Neural cell (in vitro differentiated cells): ENCODE data around the gene TSPAN4. TPM values are rescaled to one million over a fixed set of nuclear protein-coding genes. Genes with fewer than 3 reads are reported as not detected.

Source experiments
- H2AFZ ChIP-seq: fragments of 200-600, 300-800 bp; sonication (generic), shearing (Covaris generic); 2 replicates; pipeline ENCODE4 v1.6.0; 2014; ENCODE audit warnings: low read depth, mild to moderate bottlenecking, antibody characterized with exemption, low read length, moderate library complexity
- H3F3A ChIP-seq: fragments of 200-600 bp; shearing (Covaris generic); 2 replicates; pipeline ENCODE4 v1.6.1; 2016; ENCODE audit warnings: mild to moderate bottlenecking, moderate library complexity, mixed read lengths, antibody characterized with exemption, low read length; ENCODE audit not compliant: insufficient read depth, poor library complexity, severe bottlenecking
- H3K27ac ChIP-seq: fragments of 200-600, 300-800 bp; sonication (generic), shearing (Covaris generic); 2 replicates; pipeline ENCODE4 v1.5.1; 2014; ENCODE audit warnings: mild to moderate bottlenecking, low read length, moderate library complexity
- H3K27me3 ChIP-seq: fragments of 300-800, 200-600 bp; sonication (generic), shearing (Covaris generic); 2 replicates; pipeline ENCODE4 v1.6.0; 2014; ENCODE audit warnings: mild to moderate bottlenecking, low read depth, low read length, moderate library complexity; ENCODE audit not compliant: insufficient read depth
- H3K36me3 ChIP-seq: fragments of 300-800, 200-600 bp; sonication (generic), shearing (Covaris generic); 2 replicates; pipeline ENCODE4 v1.5.1; 2014; ENCODE audit warnings: mild to moderate bottlenecking, antibody characterized with exemption, low read length, moderate library complexity; ENCODE audit not compliant: insufficient read depth
- H3K4me2 ChIP-seq: fragments of 300-800, 200-600 bp; sonication (generic), shearing (Covaris generic); 2 replicates; pipeline ENCODE4 v1.6.0; 2014; ENCODE audit warnings: mild to moderate bottlenecking, low read length
- H3K4me3 ChIP-seq: fragments of 300-800, 200-600 bp; sonication (generic), shearing (Covaris generic); 2 replicates; pipeline ENCODE4 v1.5.1; 2014; ENCODE audit warnings: mild to moderate bottlenecking, low read length, moderate library complexity
- H3K79me2 ChIP-seq: fragments of 200-600 bp; shearing (Covaris generic); replicated peaks from 2 replicates; pipeline ENCODE4 v1.6.0; 2014; ENCODE audit warnings: mild to moderate bottlenecking, low read length, moderate library complexity; ENCODE audit not compliant: insufficient read depth
- H3K9ac ChIP-seq: fragments of 300-800, 200-600 bp; sonication (generic), shearing (Covaris generic); 2 replicates; pipeline ENCODE4 v1.6.1; 2016; ENCODE audit warnings: mild to moderate bottlenecking, low read length, mixed read lengths
- H3K9me2 ChIP-seq: fragments of 200-600 bp; shearing (Covaris generic); 2 replicates; pipeline ENCODE4 v1.6.1; 2016; ENCODE audit warnings: mild to moderate bottlenecking, low read length, mixed read lengths; ENCODE audit not compliant: insufficient read depth
- H3K9me3 ChIP-seq: fragments of 200-600, 300-800 bp; sonication (generic), shearing (Covaris generic); 2 replicates; pipeline ENCODE4 v1.6.1; 2016; ENCODE audit warnings: mild to moderate bottlenecking, mixed run types, low read length, moderate library complexity, mixed read lengths
- H4K20me1 ChIP-seq: fragments of 200-600 bp; shearing (Covaris generic); 2 replicates; pipeline ENCODE4 v1.6.1; 2016; ENCODE audit warnings: mild to moderate bottlenecking, mixed run types; ENCODE audit not compliant: insufficient read depth
- CTCF ChIP-seq: fragments of 450-650 bp; IDR thresholded peaks from 2 replicates; pipeline ENCODE4 v1.5.1; 2014; ENCODE audit warnings: antibody characterized with exemption, mild to moderate bottlenecking, moderate library complexity; ENCODE audit not compliant: poor library complexity, severe bottlenecking
- EP300 ChIP-seq: fragments of 450-650 bp; conservative IDR thresholded peaks from 2 replicates; pipeline ENCODE4 v1.6.1; 2014; ENCODE audit warnings: antibody characterized with exemption, mild to moderate bottlenecking, moderate library complexity; ENCODE audit not compliant: poor library complexity, severe bottlenecking
- EZH2 ChIP-seq: fragments of 200-600, 300-800 bp; shearing (Covaris generic), sonication (generic); IDR thresholded peaks from 2 replicates; pipeline ENCODE4 v1.6.1; 2014; ENCODE audit warnings: antibody characterized with exemption, low read length, borderline replicate concordance, mild to moderate bottlenecking; ENCODE audit not compliant: insufficient read depth, poor library complexity, severe bottlenecking
- MXI1 ChIP-seq: fragments of 450-650 bp; conservative IDR thresholded peaks from 2 replicates; pipeline ENCODE4 v1.6.1; 2014; ENCODE audit warnings: antibody characterized with exemption, mild to moderate bottlenecking; ENCODE audit not compliant: poor library complexity, severe bottlenecking
- POLR2AphosphoS5 ChIP-seq: IDR thresholded peaks from 2 replicates; pipeline ENCODE4 v1.6.1; 2012
- RAD21 ChIP-seq: fragments of 450-650 bp; conservative IDR thresholded peaks from 2 replicates; pipeline ENCODE4 v1.6.1; 2014; ENCODE audit warnings: antibody characterized with exemption, mild to moderate bottlenecking, moderate library complexity
- REST ChIP-seq: IDR thresholded peaks from 2 replicates; pipeline ENCODE4 v1.6.1; 2012; ENCODE audit warnings: borderline replicate concordance
- SMC3 ChIP-seq: fragments of 450-650 bp; conservative IDR thresholded peaks from 2 replicates; pipeline ENCODE4 v1.6.1; 2014; ENCODE audit warnings: antibody characterized with exemption, mild to moderate bottlenecking, moderate library complexity; ENCODE audit not compliant: poor library complexity
- TAF1 ChIP-seq: IDR thresholded peaks from 2 replicates; pipeline ENCODE4 v1.6.1; 2012; ENCODE audit warnings: low read depth
- polyA plus RNA-seq: library from polyadenylated mRNA; depleted of rRNA; stranded (reverse); fragments of >200 nt; gene quantifications from 2 replicates; pipeline ENCODE4 v1.2.3, GENCODE V29; 2014

The TSPAN4 gene
- polyA plus RNA-seq, 1 donor from 2014 or later, result 68.1 TPM

- Histone ChIP-seq H2AFZ (no peak overlapping the region), H3K79me2 (peaks cover 11% of the 10 kb centered on the region), H3K9ac (no peak overlapping the region), H3F3A (no peaks in the 10 kb centered on the region), H3K4me2 (no peak overlapping the region), H4K20me1 (no peaks in the 10 kb centered on the region), H3K27me3 (no peaks in the 10 kb centered on the region), H3K9me2 (no peaks in the 10 kb centered on the region), H3K27ac (no peak overlapping the region), H3K4me3 (no peak overlapping the region), H3K9me3 (no peaks in the 10 kb centered on the region), H3K36me3 (no peaks in the 10 kb centered on the region)
- TF ChIP-seq EZH2 (no peak), RAD21 (no peak), SMC3 (no peak), MXI1 (no peak), TAF1 (no peak), EP300 (no peak), POLR2AphosphoS5 (no peak), REST (no peak), CTCF (no peak)
Measured at GRCh38 chr11:912266-912665, 69.6 kb downstream of the TSPAN4 start.

GRCh38 chr11:913043-913442 lies 70.4 kb downstream of the TSPAN4 start:
- H2AFZ ChIP-seq, result no peak overlapping the region
- H3K4me3 ChIP-seq, result no peak overlapping the region
- no peaks in the 10 kb centered on the region for H3F3A ChIP-seq
- H3K9me2 ChIP-seq, result no peaks in the 10 kb centered on the region
- H3K27me3 ChIP-seq, result no peaks in the 10 kb centered on the region
- H3K36me3 ChIP-seq, result no peaks in the 10 kb centered on the region
- peaks cover 11% of the 10 kb centered on the region for H3K79me2 ChIP-seq
- no peak for TF ChIP-seq RAD21
- TF ChIP-seq SMC3, result no peak
- TF ChIP-seq CTCF, result no peak
- no peak for TF ChIP-seq TAF1
- TF ChIP-seq REST, result no peak
- no peak for TF ChIP-seq EZH2
- TF ChIP-seq EP300, result no peak
- TF ChIP-seq MXI1, result no peak
- no peak for TF ChIP-seq POLR2AphosphoS5
- no peak overlapping the region for H3K4me2 ChIP-seq
- H3K9me3 ChIP-seq, result no peaks in the 10 kb centered on the region
- H4K20me1 ChIP-seq, result no peaks in the 10 kb centered on the region
- H3K27ac ChIP-seq, result no peak overlapping the region
- H3K9ac ChIP-seq, result no peak overlapping the region
